Mammary epithelial cell (primary cell): Measurements from ENCODE around the gene TRMT2A.
"Not testable (repeated sequence)": the region's sequence is repeated elsewhere in the genome, so short reads cannot be mapped to it uniquely, and the experiment has no call there.

Experiments
- CTCF ChIP-seq, 2 donors: IDR thresholded peaks in 1 of 2; conservative IDR thresholded peaks in 1 of 2; 2 replicates each; pipeline ENCODE4 v1.5.1; 2011 to 2012; ENCODE audit warnings: inconsistent platforms in 2 of 2, low read length in 2 of 2, mild to moderate bottlenecking in 2 of 2, control low read depth in 1 of 2, low read depth in 1 of 2; ENCODE audit not compliant: insufficient read depth in 1 of 2; ENCODE audit errors: extremely low read depth in 1 of 2
- EZH2 ChIP-seq: IDR thresholded peaks from 2 replicates; pipeline ENCODE4 v1.6.1; 2012; ENCODE audit warnings: low read length, inconsistent platforms, borderline replicate concordance

- not testable (repeated sequence) for TF ChIP-seq CTCF (conservative IDR thresholded peaks at IDR 0.05 in 1 of 2, IDR thresholded peaks at IDR 0.05 in 1 of 2; ENCODE audit: extremely low read depth in 1 of 2, insufficient read depth in 1 of 2, low read depth in 1 of 2, low read length in 2 of 2); EZH2
Measured at GRCh38 chr22:20159531-20159930, 42.5 kb upstream of the TRMT2A start.
